ENCODE measurements around the gene TSPAN17. TPM values are rescaled to one million over a fixed set of nuclear protein-coding genes. Genes with fewer than 3 reads are reported as not detected.

The TSPAN17 gene
- total RNA-seq, 1 experiment from 2014 or later = 50.1 TPM

- POLR2A ChIA-PET = no interaction called here
- Histone ChIP-seq H3K4me3 (replicated peaks in 1 of 2; ENCODE audit: low read depth in 1 of 2, low read length in 2 of 2) (no peak overlapping the region), H3K4me2 (ENCODE audit: low read length) (no peak overlapping the region), H3K9me3 (ENCODE audit: control insufficient read depth in 1 of 2, insufficient read depth in 1 of 2, low read depth in 1 of 2, low read length in 2 of 2) (no peaks in the 10 kb centered on the region), H3K79me2 (ENCODE audit: insufficient read depth, low read length) (no peaks in the 10 kb centered on the region), H2AFZ (ENCODE audit: low read depth, low read length, poor library complexity, severe bottlenecking) (no peak overlapping the region), H3K27me3 (ENCODE audit: insufficient read depth, low read length) (no peaks in the 10 kb centered on the region), H3K36me3 (ENCODE audit: control insufficient read depth in 1 of 2, insufficient read depth in 2 of 2, low read length in 2 of 2) (no peaks in the 10 kb centered on the region), H3K4me1 (ENCODE audit: control insufficient read depth in 1 of 2, insufficient read depth in 2 of 2, low read length in 2 of 2) (peaks cover 7 to 16% of the 10 kb centered on the region in 2 experiments), H3K27ac (ENCODE audit: low read depth, low read length) (no peak overlapping the region), H4K20me1 (ENCODE audit: insufficient read depth) (no peaks in the 10 kb centered on the region), H3K9ac (ENCODE audit: low read length) (no peak overlapping the region), H3K9me2 (ENCODE audit: insufficient read depth) (no peaks in the 10 kb centered on the region)
- CTCF ChIA-PET = interaction anchor here (0.6 kb wide), 1 partner anchor 437 kb away, joined by 3 read pairs; no protein-coding TSS in a partner anchor
- intact Hi-C loops (cut with micrococcal nuclease) = loop anchor here (5.0 kb wide), 1 partner anchor 273 kb away; no protein-coding TSS in a partner anchor
- no peak for TF ChIP-seq POLR2AphosphoS5 (IDR thresholded peaks at IDR 0.05; ENCODE audit: low read depth, low read length)
- TF ChIP-seq TCF7L2 (IDR thresholded peaks at IDR 0.05; ENCODE audit: borderline replicate concordance, extremely low read depth, insufficient read depth, insufficient read length) = no peak
- TF ChIP-seq FOSL1 (IDR thresholded peaks at IDR 0.05; ENCODE audit: low read depth) = no peak
- TF ChIP-seq ATF3 (IDR thresholded peaks at IDR 0.05) = no peak
- TF ChIP-seq MAX (IDR thresholded peaks at IDR 0.05) = no peak
- no peak for TF ChIP-seq EZH2 (IDR thresholded peaks at IDR 0.05)
- TF ChIP-seq EGR1 (IDR thresholded peaks at IDR 0.05; ENCODE audit: low read depth) = no peak
- TF ChIP-seq JUND (IDR thresholded peaks at IDR 0.05) = no peak
- TF ChIP-seq ZNF274 (IDR thresholded peaks at IDR 0.05; ENCODE audit: low read depth, low read length) = no peak
- no peak for TF ChIP-seq SIN3A (IDR thresholded peaks at IDR 0.05; ENCODE audit: low read depth)
- no TSS peak for BruUV-seq (replicated peaks)
- no peak for ATAC-seq
- DNase-seq (ENCODE audit: low read depth, low spot score) = no peak
- RAD21 ChIA-PET (ENCODE audit: low non-redundant PET in 1 of 2, low total read pairs in 2 of 2, uncharacterized antibody in 2 of 2, unreplicated experiment in 2 of 2) = no interaction called here
These were observed 27.5 kb downstream of the TSPAN17 start for GRCh38 chr5:176674799-176675198.

All from HCT116 (cell line).